HG03342 (cell line): Measurements from ENCODE around the gene DIPK2A.

Experiments used
- ATAC-seq: cut with Tn5 transposase; IDR thresholded peaks from one replicate; pipeline ENCODE4 v1.9.1; 2021; ENCODE audit warnings: mild to moderate bottlenecking, moderate library complexity; ENCODE audit not compliant: unreplicated experiment

DIPK2A gene

GRCh38 chr3:143973259-143974021 is 1.8 kb downstream of the DIPK2A start:
- no peak for ATAC-seq

- ATAC-seq, result no peak
Measured at GRCh38 chr3:143974271-143975238, 2.9 kb downstream of the DIPK2A start.

GRCh38 chr3:143975554-143976152 is 4.0 kb downstream of the DIPK2A start:
- no peak for ATAC-seq

- ATAC-seq, result peak; percentile 37
Measured at GRCh38 chr3:143977341-143978262, 6.0 kb downstream of the DIPK2A start.

- no peak for ATAC-seq
Measured at GRCh38 chr3:143978263-143978631, 6.6 kb downstream of the DIPK2A start.

- no peak for ATAC-seq
Measured at GRCh38 chr3:143979041-143979440, 7.4 kb downstream of the DIPK2A start.

GRCh38 chr3:143979813-143980212 is 8.2 kb downstream of the DIPK2A start:
- ATAC-seq, result no peak

- no peak for ATAC-seq
Measured at GRCh38 chr3:143988306-143988705, 16.7 kb downstream of the DIPK2A start.

GRCh38 chr3:143989461-143989860 is 17.8 kb downstream of the DIPK2A start:
- ATAC-seq, result no peak

GRCh38 chr3:143991713-143992112 is 20.1 kb downstream of the DIPK2A start:
- no peak for ATAC-seq

GRCh38 chr3:143998266-143998665 is 26.6 kb downstream of the DIPK2A start:
- ATAC-seq, result no peak

GRCh38 chr3:144003051-144003450 is 31.4 kb downstream of the DIPK2A start:
- no peak for ATAC-seq

- no peak for ATAC-seq
Measured at GRCh38 chr3:144010371-144010770, 38.7 kb downstream of the DIPK2A start.

- ATAC-seq, result no peak
Measured at GRCh38 chr3:144011251-144011799, 39.7 kb downstream of the DIPK2A start.

- no peak for ATAC-seq
Measured at GRCh38 chr3:144015133-144015532, 43.5 kb downstream of the DIPK2A start.

- ATAC-seq, result no peak
Measured at GRCh38 chr3:144018776-144019175, 47.2 kb downstream of the DIPK2A start.
